ENCODE data around the gene LHPP.
"Not testable (repeated sequence)": the region's sequence is repeated elsewhere in the genome, so short reads cannot be mapped to it uniquely, and the experiment has no call there.

LHPP gene

GRCh38 chr10:124607693-124608092, 146.1 kb downstream of the LHPP start:
- no peak for DNase-seq (ENCODE audit: low read depth)

DNA sequence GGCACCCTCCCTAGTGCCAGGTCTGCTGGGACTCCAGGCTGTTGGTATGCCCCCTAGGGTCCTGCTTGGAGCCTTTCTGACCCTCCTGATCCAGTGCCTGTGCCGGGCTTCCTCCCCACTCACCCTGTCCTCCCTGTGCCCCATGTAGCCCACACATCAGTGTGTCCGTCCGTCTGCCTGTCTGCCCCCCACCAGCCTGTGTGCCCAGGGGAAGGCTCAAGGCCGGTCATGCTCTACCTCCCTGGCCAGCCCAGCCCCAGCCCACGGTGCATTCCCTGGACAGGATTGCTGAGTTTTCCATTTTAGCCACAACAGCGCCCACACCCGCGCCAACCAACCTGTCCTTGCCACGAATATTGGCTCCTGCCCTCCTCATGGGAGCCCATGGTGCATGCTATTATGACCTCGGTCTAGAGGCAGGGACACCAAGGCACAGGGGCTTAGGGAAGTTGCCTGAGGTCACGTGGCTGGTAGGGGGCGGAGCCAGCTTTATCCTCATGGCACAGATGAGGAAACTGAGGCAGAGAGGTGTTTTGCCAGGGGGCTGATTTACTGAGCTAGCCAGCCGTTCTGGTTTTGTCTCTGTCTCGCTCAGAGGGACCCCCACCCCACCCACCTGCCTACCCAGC, 146.6 kb downstream of the LHPP start:
- no peak for DNase-seq (ENCODE audit: low read depth)

GRCh38 chr10:124609698-124610097, 148.1 kb downstream of the LHPP start:
- DNase-seq (ENCODE audit: low read depth), result no peak

DNA sequence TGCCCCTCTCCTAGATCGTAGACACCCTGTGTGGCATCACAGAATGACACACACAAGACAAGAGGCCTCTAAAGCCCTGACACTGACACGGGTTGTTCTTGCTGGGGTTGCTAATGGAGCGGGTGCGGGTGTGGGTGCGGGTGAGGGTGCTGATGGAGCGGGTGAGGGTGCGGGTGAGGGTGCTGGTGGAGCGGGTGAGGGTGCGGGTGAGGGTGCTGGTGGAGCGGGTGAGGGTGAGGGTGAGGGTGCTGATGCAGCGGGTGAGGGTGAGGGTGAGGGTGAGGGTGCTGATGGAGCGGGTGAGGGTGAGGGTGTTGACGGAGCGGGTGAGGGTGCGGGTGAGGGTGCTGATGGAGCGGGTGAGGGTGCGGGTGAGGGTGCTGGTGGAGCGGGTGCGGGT, 148.6 kb downstream of the LHPP start:
- DNase-seq (ENCODE audit: low read depth), result not testable (repeated sequence)

- not testable (repeated sequence) for DNase-seq (ENCODE audit: low read depth)
These were observed 149.2 kb downstream of the LHPP start for GRCh38 chr10:124610851-124611250.

GRCh38 chr10:124611738-124612137, 150.1 kb downstream of the LHPP start:
- DNase-seq (ENCODE audit: low read depth), result no peak

GRCh38 chr10:124612611-124613498, 151.2 kb downstream of the LHPP start:
- no peak for DNase-seq (ENCODE audit: low read depth)

- DNase-seq (ENCODE audit: low read depth), result no peak
These were observed 152.5 kb downstream of the LHPP start for GRCh38 chr10:124614003-124614659.

DNA sequence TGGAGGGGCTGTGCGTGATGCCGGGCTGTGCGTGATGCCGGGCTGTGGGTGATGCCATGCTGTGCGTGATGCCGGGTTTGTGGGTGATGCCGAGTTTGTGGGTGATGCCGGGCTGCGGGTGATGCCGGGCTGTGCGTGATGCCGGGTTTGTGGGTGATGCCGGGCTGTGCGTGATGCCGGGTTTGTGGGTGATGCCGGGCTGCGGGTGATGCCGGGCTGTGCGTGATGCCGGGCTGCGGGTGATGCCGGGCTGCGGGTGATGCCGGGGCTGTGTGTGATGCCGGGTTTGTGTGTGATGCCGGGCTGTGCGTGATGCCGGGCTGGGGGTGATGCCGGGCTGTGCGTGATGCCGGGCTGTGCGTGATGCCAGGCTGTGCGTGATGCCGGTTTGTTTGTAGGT, 153.6 kb downstream of the LHPP start:
- no peak for DNase-seq (ENCODE audit: low read depth)

DNA sequence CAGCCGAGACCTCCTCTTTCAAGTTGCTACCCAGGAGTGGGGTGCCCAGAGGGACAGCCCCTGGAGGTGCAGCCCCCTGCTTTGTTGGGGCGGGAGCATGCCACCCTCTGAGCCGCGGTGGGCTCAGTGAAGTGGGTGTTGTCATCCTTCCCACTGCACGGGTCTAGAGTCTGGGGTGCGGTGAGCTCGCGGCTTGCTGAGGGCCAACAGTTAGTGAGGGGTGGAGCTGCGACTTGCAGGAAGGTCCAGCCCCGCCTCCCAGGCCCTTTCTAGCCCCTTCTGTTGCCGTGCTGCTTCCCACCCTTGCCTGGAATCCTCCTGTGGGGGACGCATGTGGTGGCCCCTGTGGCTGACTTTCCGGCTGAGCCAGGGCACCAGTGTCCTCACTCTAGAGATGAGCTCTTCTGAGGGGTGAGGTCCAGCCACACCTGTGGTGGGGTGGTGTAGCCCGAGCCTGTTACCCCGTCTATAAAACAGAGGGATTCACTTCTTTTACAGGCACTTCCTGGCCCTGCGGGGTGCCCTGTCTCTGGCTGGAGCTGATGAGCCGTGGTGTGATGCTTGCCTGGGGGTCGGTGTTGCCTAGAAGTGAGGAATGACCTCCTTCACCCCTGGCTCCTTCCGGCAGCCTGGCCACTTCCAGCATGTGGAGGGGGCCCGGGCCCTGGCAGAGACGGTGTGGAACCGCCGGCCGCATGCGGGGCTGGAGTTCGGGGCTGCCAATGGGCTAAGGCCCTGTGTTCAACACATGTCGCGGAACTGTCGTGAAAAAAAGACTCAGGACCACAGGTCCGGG, 154.6 kb downstream of the LHPP start:
- DNase-seq (ENCODE audit: low read depth), result no peak

GRCh38 chr10:124616836-124617130, 155.2 kb downstream of the LHPP start:
- DNase-seq (ENCODE audit: low read depth), result no peak

GRCh38 chr10:124618470-124619073, 156.9 kb downstream of the LHPP start:
- no peak for DNase-seq (ENCODE audit: low read depth)

DNA sequence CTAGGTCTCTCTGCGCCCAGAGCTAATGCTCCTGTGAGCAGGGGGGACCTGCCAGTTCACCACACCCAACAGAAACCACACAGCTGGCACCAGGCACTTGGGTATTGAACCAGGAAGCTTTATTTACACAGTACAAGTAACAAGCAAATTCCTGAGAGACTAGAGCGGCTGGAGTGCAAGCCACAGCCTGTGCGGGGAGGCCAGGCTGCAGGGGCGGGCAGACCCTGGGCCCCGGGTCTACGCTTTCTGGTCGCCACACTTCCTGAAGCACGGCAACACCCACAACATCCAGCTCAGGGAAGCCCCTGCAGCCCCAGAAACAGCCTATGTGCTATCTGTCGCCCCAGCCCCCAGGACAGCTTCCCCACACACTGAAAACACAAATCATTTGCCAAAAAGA, 157.6 kb downstream of the LHPP start:
- DNase-seq (ENCODE audit: low read depth), result no peak

GRCh38 chr10:124619802-124620490, 158.3 kb downstream of the LHPP start:
- no peak for DNase-seq (ENCODE audit: low read depth)

DNA sequence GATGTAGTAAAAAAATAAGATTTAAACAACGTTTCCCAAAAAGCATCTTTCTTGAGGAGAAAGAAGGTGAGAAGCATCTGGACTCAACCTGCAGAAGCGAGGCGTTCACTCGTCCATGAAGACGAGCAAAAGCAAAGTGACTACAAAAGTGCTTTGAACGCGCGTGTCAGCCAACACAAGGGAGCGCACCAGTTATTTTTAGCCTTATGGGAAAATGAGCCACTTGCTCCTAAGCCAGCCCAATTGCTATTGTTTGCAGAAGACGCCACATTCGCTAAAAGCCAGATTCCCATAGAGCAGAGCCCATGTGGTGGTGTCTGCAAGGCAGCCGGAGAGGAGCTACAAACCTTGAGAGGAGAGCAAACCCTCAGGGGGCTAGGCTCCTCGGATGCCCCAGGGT, 160.0 kb downstream of the LHPP start:
- DNase-seq (ENCODE audit: low read depth), result no peak

DNA sequence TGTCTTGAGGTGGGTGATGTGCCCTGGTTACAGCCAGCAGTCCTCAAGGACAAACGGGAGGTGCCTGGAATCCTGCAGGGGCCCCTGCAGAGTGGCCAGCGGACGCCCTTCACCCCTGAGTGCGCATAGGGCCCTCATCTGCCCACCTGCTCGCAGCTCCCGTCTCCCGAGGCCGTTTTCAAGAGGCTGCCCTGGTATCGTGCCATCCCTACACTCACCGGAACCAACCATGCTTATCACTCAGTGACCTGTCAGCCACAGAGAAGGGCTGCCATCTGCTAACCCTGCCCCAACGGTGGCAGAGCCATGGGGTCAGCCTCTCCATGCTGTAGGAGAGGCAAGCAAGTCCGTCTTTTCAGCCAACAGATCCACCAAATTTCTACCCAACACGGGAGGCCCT, 160.5 kb downstream of the LHPP start:
- no peak for DNase-seq (ENCODE audit: low read depth)

- no peak for DNase-seq (ENCODE audit: low read depth)
These were observed 161.4 kb downstream of the LHPP start for GRCh38 chr10:124622866-124623536.

DNA sequence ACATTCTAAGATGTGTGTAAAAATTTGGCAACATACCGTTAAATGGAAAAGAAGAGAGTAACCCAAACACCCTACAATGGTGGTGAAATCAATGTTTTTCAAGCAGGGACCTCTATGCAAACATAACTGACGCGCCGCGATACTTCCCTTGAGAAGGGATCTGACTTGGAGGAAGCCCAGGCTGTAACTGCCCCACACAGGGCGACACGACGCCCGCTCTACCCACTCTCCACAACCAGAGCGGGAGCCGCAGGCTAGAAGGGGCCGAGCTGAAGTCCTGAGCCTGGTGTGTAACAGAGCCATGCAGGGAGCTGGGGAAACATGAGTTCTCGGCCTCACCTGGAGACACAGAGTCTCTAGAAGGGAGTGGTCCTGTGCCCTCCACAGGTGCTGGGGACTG, 162.4 kb downstream of the LHPP start:
- no peak for DNase-seq (ENCODE audit: low read depth)

DNA sequence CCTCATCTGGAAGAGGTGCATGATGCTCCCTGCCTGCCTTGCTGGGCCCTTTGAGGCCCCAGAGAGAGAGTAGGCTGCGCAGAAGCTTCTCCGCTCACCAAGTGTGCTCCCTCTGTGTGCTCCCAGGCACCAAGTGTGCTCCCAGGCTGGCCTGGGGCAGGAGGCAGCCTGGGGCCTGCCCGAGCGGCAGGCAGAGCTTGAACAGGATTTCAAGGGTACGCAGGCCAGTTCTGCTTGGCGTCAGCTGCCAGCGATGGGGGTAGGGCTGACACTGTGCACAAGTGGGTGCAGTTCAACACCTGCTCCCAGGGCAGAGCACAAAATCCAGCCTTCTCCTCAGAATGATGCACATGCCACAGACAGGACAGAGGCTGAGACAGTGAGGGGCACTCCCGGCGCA, 162.8 kb downstream of the LHPP start:
- DNase-seq (ENCODE audit: low read depth), result no peak

- no peak for DNase-seq (ENCODE audit: low read depth)
These were observed 163.3 kb downstream of the LHPP start for GRCh38 chr10:124624895-124625294.

DNA sequence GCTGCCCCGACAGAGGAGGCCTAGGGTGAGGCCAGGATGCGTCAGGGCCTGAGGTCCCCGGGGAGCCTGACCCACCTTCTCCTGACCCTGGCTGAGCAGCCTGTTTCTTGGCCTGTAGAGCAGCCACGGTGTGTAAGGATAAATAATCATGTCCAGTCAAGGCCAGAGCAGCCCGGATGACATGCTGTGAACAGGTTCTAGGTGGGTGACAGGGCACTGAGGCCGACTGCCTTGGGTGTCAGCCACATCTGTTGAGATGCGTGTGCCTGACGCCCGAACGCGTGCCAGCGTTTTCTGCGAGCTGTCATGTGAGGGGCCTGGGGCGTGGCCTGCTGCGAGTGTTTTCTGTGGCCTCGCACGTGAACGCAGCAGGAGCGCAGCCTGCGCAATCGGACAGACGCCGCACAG, 164.2 kb downstream of the LHPP start:
- no peak for DNase-seq (ENCODE audit: low read depth)

All from GM04503 (cell line).